Tibial nerve (tissue), 4 donors: ENCODE measurements around the gene CDC42BPG.

Source experiments
- CTCF ChIP-seq, 5 experiments: fragments of 200-600 bp in 3 of 5; fragments of 450-650 bp in 2 of 5; sonication (generic) in 3 of 5; IDR thresholded peaks; one replicate each; pipeline ENCODE4 v1.5.1; 2016 to 2019; ENCODE audit warnings: antibody characterized with exemption in 5 of 5, mild to moderate bottlenecking in 3 of 5, moderate library complexity in 2 of 5
- EP300 ChIP-seq, 2 donors: sonication (generic); formaldehyde crosslinking; IDR thresholded peaks; one replicate each; pipeline ENCODE4 v1.6.1; 2017; ENCODE audit warnings: antibody characterized with exemption in 2 of 2, mild to moderate bottlenecking in 1 of 2
- POLR2A ChIP-seq, 2 donors: fragments of 450-650 bp; IDR thresholded peaks; one replicate each; pipeline ENCODE4 v1.6.1; 2017; ENCODE audit warnings: antibody characterized with exemption in 2 of 2, mild to moderate bottlenecking in 2 of 2, moderate library complexity in 2 of 2

- TF ChIP-seq POLR2A (IDR thresholded peaks at IDR 0.05) (no peak), CTCF (IDR thresholded peaks at IDR 0.05) (no peak), EP300 (IDR thresholded peaks at IDR 0.05) (no peak)
These were observed 27.0 kb upstream of the CDC42BPG start for GRCh38 chr11:64871492-64871891.
